Measurements from ENCODE around the gene ASAP3.

ASAP3 gene

GRCh38 chr1:23483321-23484252 is at the start of gene ASAP3:
ASAP3 (minus strand) TSS chr1:23484179; CDS start chr1:23484133, 46 bp downstream.
- no peak for DNase-seq (ENCODE audit: low spot score)

- peak; percentile 31 for DNase-seq (ENCODE audit: low spot score)
These were observed 49.5 kb upstream of the ASAP3 start for GRCh38 chr1:23533246-23534023.

GRCh38 chr1:23531562-23532094 is 47.6 kb upstream of the ASAP3 start:
- DNase-seq (ENCODE audit: low spot score) = no peak

DNA sequence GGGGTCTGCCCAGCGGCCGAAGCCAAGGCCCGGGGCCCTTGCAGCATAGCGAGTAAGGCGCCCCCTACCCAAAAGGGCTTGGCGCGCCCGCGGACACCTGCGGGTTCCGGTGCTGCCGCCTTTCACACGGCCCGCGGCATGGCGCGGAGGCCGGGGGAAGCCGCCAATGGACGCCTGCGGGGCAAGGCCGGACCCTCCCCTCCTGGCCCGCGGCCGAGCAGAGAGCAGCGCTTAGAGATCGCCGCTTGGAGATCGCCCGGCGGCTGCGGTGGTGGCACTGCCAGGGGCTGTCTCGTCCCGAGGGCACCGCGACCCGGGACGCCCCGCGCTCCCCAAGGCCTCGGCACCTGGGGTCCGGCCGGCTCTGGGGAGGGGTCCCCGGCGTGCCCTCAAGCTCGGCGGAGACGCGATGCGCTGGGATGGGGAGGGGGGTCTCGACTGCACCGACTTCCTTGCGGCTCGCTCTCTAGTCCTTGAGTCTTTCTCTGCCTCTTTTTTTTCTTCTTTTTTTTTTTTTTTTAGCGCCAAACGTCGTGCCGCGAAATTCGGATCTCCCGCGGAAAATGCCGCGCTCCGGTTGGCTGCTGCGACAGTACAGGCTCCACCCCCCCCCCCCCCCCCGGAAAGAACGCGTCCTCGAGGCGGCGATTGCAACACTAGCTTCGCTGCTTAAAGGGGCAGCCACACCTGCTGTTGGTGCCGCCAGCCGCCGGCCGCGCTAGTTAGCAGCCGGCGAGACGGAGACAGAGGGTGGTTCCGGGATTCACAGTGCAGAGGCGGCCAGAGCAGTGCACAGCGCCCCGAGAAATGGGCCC is 47.0 kb upstream of the ASAP3 start, which contains the start of gene E2F2:
Gene E2F2, minus strand, starts transcription at position 487 of the 815 bp plus-strand sequence. Its CDS starts 440 bp downstream, at position 47.
- peak; percentile 86 for DNase-seq (ENCODE audit: low spot score)

DNA sequence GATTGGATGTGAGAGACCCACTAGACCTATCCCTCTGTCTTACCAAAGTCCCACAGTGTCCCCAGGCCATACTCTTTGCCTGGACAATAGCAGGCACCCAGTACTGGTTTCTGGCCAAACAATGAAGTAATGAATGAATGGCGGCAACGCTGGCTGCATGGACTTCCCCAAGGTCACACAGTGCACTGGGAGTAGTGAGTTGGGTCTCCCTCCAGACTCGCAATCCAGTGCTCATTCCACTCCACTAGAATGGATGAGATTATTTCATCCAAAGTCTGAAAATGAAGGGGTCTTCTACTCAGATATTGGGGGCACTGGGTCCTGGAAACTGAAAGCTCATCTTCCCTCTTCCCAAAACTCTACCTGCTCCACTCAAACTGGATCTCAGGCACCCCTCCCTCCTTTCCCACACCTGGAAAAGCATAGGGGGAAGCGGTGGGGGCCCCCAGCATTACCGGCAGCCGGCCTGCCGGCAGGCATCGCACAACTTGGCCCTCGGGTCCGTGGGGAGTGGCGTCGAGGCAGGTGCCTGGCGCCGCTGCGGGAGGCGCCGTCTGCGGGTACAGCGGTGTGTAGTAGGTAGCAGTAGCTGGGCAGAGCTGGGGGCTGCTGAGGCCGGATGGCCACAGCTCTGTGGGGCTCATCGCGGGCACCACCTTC is 46.2 kb upstream of the ASAP3 start:
- no peak for DNase-seq (ENCODE audit: low spot score)

DNA sequence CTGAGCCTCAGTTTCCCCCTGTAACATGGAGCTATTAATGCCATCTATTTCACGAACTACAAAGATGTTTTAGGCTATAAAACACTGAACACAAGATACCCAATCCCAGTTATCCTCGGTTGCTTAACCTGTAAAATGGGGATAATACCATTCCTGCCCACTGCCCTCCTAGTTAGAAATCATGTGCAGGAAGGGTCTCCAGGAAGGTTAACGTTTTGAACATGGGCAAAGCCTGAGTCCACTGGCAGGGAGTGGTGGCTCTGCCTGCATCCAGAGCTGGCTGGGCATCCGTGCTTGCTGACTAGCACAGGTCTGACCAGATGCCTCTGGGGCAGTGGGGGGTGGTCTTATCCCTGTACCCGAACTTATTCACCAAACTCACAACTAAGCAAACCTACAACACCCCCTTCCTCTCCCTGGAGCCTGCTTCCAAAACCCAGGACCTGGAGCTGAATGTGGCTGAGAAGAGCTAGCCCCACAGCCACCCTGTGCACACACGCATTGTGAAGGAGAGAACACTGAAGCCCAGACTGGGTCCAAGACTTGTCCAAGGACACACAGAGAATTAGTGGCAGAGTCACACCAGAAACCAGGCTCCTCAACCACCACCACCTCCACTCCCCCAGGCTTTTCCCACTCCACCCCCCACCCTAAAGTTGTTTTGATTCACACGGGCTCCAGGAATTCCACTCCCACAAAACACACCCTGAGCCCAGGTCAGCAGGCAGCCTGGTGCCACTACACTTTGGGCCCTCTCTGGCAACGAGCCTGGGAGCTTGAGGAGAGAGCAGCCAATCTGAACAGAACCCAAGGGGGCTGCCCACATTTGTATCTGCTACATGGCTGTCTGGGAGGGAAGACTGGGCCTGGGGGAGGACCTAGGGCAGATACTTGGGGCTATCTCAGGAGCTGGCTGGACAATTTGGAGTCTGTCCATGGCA is 45.4 kb upstream of the ASAP3 start:
- no peak for DNase-seq (ENCODE audit: low spot score)

DNA sequence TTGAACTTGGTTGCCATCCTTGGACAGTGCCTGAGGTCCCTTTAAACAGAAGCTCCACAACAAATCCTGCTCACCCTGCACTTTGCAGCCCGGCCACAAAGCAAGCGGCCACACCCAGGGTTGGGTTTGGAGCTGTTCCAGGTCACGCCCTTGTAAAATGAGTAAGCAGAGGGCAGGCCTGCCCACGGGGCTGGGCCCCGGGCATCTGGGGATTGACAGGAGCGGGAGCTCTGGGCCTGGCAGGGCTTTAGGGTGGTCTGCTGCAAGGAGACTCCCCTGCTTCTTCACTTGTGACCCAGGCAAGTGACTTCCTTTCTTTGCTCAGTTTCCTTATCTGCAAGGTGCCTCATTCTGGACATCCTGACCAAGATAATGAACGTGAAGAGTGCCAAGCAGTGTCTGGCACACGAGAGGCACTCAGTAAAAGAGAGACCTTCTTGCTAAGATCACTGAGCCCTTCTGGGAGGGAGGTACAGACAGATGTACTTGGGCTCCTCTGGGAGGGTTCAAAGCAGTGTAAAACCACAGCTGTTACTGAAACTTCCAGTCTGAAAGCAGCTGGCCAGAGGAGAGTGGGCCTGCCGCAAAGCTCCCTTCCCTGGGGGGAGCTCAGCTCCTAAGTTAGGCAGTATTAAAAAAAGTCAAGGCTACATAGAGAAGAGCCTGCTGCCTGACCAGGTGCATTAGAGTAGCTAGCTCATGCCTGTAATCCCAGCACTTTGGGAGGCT is 44.4 kb upstream of the ASAP3 start:
- peak; percentile 92 for DNase-seq (ENCODE audit: low spot score)

DNA sequence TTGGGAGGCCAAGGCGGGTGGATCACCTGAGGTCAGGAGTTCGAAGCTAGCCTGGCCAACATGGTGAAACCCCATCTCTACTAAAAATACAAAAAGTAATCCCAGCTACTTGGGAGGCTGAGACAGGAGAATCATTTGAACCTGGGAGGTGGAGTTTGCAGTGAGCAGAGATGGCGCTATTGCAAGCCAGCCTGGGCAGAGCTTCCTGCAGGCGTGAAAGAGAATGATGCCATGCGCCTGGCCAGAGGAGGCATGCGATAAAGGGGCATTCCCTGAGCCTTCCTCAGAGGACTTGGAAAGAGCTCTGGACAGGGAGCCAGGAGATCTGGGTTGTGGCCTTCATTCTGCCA is 43.9 kb upstream of the ASAP3 start:
- DNase-seq (ENCODE audit: low spot score) = no peak

GRCh38 chr1:23527366-23527765 is 43.4 kb upstream of the ASAP3 start:
- DNase-seq (ENCODE audit: low spot score) = no peak

- no peak for DNase-seq (ENCODE audit: low spot score)
These were observed 42.5 kb upstream of the ASAP3 start for GRCh38 chr1:23526329-23527041.

DNA sequence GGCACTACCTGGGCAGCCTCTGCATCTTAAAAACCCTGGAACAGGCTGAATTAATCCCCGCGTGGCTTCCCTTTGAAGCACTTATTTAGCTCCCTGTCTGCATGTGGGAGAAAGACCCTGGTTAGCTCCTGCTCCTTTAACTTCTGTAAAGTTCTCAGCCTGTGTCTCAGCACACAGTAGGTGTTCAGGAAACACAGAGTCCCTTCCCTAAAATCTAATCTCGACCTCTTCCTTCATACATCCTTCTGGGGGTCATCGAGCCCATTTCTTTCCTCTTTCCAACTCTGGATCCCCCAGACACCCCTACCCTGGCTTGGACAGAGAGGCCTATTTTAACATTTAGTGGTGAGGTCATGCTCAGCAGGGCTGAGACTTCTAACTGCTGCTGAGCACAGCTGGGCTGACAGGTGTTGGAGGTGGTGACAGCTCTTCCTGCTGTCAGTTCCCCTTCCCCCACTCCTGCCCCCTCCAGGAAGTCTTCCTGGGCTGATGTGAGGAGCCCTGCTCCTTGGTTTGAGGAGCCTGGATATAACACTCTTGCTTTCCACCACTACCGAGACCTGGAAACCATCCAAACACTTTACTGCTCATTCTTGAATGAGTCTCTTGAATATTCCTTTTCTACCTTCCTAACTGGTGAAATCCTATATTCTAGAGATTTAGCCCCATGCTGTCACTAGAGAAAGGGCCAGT is 41.7 kb upstream of the ASAP3 start:
- peak; percentile 33 for DNase-seq (ENCODE audit: low spot score)

- peak; percentile 51 for DNase-seq (ENCODE audit: low spot score)
These were observed 40.9 kb upstream of the ASAP3 start for GRCh38 chr1:23524716-23525401.

DNA sequence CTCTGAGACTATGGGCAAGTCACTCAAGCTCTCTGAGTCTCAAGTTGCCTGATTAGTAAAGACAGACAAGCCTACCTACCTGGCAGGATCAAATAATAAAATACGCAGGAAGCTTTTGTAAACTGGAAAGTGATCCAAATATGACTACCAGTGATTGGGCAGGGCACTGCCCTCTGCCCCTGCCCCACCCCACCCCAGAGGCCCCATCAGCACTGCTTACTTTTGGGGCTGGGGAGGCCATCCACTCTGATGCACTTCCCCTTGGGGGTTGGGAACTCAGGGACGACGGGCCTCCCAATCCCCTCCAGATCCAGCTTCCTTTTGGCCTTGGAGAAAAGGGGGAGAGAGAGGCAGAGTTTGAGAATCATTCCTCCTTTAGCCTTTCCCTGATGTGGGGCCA is 40.2 kb upstream of the ASAP3 start:
- no peak for DNase-seq (ENCODE audit: low spot score)

GRCh38 chr1:23522244-23522982 is 38.4 kb upstream of the ASAP3 start:
- no peak for DNase-seq (ENCODE audit: low spot score)

DNA sequence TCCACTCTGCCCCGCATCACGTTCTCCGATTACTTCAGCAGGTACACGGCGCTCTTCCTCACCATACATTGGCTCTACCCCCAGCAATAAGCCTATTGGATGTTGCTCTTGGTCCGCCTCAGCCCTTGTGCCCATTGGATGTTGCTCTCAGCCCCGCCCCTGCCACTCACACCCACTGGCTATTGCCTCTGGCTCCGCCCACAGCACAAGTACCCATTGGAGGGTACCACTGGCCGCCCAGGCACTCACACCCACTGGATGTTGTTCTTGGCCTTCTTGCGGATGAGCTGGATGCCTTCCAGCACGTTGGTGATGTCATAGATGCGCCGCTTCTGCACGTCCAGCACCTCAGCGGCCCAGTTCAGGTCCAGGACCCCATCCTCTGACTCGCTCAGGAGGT is 37.6 kb upstream of the ASAP3 start:
- no peak for DNase-seq (ENCODE audit: low spot score)

DNA sequence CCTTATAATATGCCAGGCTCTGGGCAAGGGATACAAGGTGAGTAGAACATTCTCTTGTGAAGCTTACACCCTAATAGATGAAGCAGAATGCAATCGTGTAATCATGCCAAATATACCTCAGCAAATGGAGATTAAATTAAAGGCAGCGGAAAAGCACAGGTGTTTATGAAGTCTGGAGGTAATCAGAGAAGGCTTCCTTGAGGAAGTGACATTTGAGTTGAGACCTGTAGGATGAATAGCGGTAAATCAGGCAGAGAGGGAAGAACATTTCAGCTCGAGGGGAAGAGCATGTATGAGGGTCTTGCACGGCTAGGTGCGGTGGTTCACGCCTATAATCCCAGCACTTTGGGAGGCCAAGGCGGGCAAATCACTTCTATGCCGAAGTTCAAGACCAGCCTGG is 33.6 kb upstream of the ASAP3 start:
- no peak for DNase-seq (ENCODE audit: low spot score)

DNA sequence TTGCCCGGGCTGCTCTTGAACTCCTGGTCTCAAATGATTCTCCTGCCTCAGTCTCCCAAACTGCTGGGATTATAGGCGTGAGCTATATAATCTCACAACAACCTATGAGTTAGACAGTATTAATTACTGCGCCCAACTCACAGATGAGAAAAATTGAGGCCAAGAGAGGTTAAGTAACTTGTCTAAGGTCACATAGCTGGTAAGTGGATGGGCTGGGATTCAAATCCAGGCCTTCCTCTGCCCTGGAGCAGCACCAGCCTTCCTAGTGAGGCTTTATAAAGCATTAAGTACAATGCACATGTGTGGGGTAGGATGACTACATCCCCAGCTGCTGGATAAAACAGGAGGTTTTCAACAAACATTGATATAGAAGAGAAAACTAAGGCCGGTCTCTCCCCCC is 31.9 kb upstream of the ASAP3 start:
- no peak for DNase-seq (ENCODE audit: low spot score)

Data from CD4-positive, alpha-beta T cell treated with Interleukin-2 at 100 ng/mL for 4 hours (primary cell).